H1 (cell line): ENCODE measurements around the gene PTPRF. TPM values are rescaled to one million over a fixed set of nuclear protein-coding genes. Genes with fewer than 3 reads are reported as not detected.

ENCODE experiments used
- CTCF ChIA-PET: fragments of 300-600 bp; sonication (Branson Sonifier 250); formaldehyde crosslinking; loops from one replicate; lab custom pipeline; 2021; ENCODE audit not compliant: partially characterized antibody; lab: Charles Lee
- POLR2A ChIA-PET: fragments of 300-600 bp; sonication (Branson Sonifier 250); formaldehyde crosslinking; loops from one replicate; lab custom pipeline; 2021; ENCODE audit warnings: inconsistent platforms; ENCODE audit not compliant: partially characterized antibody; lab: Charles Lee
- DNase-seq, 2 experiments: peaks; one replicate each; pipeline versions ENCODE4 v3.0.0 to v3.0.0-alpha.2; 2010 to 2022; ENCODE audit warnings: low spot score in 2 of 2, low read depth in 1 of 2, mixed read lengths in 1 of 2
- FAIRE-seq: peaks from 2 replicates; lab custom pipeline; 2011; peaks lifted over from hg19 to GRCh38; lab: Jason Lieb, UNC
- H2AFZ ChIP-seq: 2 replicates; pipeline ENCODE4 v1.8.1; 2012; ENCODE audit warnings: low read length, inconsistent platforms
- H2AK5ac ChIP-seq: 2 replicates; pipeline ENCODE4 v1.6.1; 2013; ENCODE audit warnings: low read depth, low read length
- H2BK120ac ChIP-seq: replicated peaks from 2 replicates; pipeline ENCODE3; 2013; ENCODE audit warnings: low read depth, low read length, inconsistent platforms
- H2BK12ac ChIP-seq: 2 replicates; pipeline ENCODE4 v1.6.1; 2013; ENCODE audit warnings: low read depth, low read length
- H2BK15ac ChIP-seq: 2 replicates; pipeline ENCODE4 v1.6.1; 2013; ENCODE audit warnings: low read length
- H2BK20ac ChIP-seq: 2 replicates; pipeline ENCODE4 v1.6.1; 2013; ENCODE audit warnings: low read length
- H2BK5ac ChIP-seq: 2 replicates; pipeline ENCODE4 v1.6.1; 2013; ENCODE audit warnings: low read depth, low read length
- H3K14ac ChIP-seq: 2 replicates; pipeline ENCODE4 v1.6.1; 2013; ENCODE audit warnings: inconsistent platforms; ENCODE audit not compliant: insufficient read length
- H3K18ac ChIP-seq: 2 replicates; pipeline ENCODE4 v1.6.1; 2013; ENCODE audit warnings: low read length; ENCODE audit errors: extremely low read depth
- H3K23ac ChIP-seq: 2 replicates; pipeline ENCODE4 v1.6.1; 2013; ENCODE audit warnings: inconsistent platforms; ENCODE audit not compliant: insufficient read length
- H3K23me2 ChIP-seq: 2 replicates; pipeline ENCODE4 v1.6.1; 2013; ENCODE audit warnings: low read depth, low read length
- H3K27ac ChIP-seq: 2 replicates; pipeline ENCODE4 v1.6.1; 2011; ENCODE audit warnings: low read depth, low read length, inconsistent platforms
- H3K27me3 ChIP-seq, 4 experiments: replicated peaks in 1 of 4; 1 replicate in 1 of 4; 2 replicates in 3 of 4; pipeline versions ENCODE4 v1.6.1 to v1.8.1; 2011 to 2013; ENCODE audit warnings: low read length in 3 of 4, mild to moderate bottlenecking in 3 of 4, inconsistent platforms in 2 of 4, mixed read lengths in 2 of 4, moderate library complexity in 1 of 4; ENCODE audit not compliant: control insufficient read depth in 3 of 4, insufficient read depth in 3 of 4; ENCODE audit errors: extremely low read depth in 1 of 4
- H3K36me3 ChIP-seq, 4 experiments: 2 replicates each; pipeline versions ENCODE4 v1.6.1 to v1.8.1; 2011 to 2013; ENCODE audit warnings: mild to moderate bottlenecking in 4 of 4, low read length in 3 of 4, moderate library complexity in 2 of 4, control low read depth in 1 of 4, inconsistent platforms in 1 of 4; ENCODE audit not compliant: insufficient read depth in 4 of 4, control insufficient read depth in 2 of 4
- H3K4ac ChIP-seq: replicated peaks from 2 replicates; pipeline ENCODE3; 2013; ENCODE audit warnings: low read length, low read depth, mixed read lengths, inconsistent platforms; ENCODE audit not compliant: insufficient read length
- H3K4me1 ChIP-seq, 4 experiments: replicated peaks in 1 of 4; 1 replicate in 1 of 4; 2 replicates in 3 of 4; pipeline versions ENCODE4 v1.6.1 to v1.8.1; 2011 to 2013; ENCODE audit warnings: low read length in 3 of 4, inconsistent platforms in 2 of 4, mixed read lengths in 1 of 4; ENCODE audit not compliant: insufficient read depth in 4 of 4, control insufficient read depth in 3 of 4
- H3K4me2 ChIP-seq, 2 experiments: 2 replicates each; pipeline versions ENCODE4 v1.6.1 to v1.8.1; 2011 to 2013; ENCODE audit warnings: low read depth in 2 of 2, low read length in 2 of 2, control low read depth in 1 of 2, inconsistent platforms in 1 of 2, mild to moderate bottlenecking in 1 of 2; ENCODE audit not compliant: insufficient read depth in 1 of 2
- H3K4me3 ChIP-seq, 4 experiments: fragments of 200-600, 300-600 bp in 1 of 4; sonication (generic), shearing (Covaris generic), sonication (Bioruptor Twin) in 1 of 4; 2 replicates each; pipeline versions ENCODE4 v1.5.1 to v1.8.1; 2011 to 2016; ENCODE audit warnings: low read length in 4 of 4, low read depth in 3 of 4, control low read depth in 2 of 4, inconsistent platforms in 2 of 4, mild to moderate bottlenecking in 2 of 4, mixed read lengths in 1 of 4, moderate library complexity in 1 of 4; ENCODE audit not compliant: insufficient read depth in 2 of 4; ENCODE audit errors: extremely low read depth in 1 of 4
- H3K56ac ChIP-seq: replicated peaks from 2 replicates; pipeline ENCODE3; 2013; ENCODE audit warnings: low read depth, mild to moderate bottlenecking, mixed read lengths, low read length, inconsistent platforms; ENCODE audit not compliant: insufficient read length
- H3K79me1 ChIP-seq: 2 replicates; pipeline ENCODE4 v1.6.1; 2013; ENCODE audit warnings: low read depth, low read length, control low read depth
- H3K79me2 ChIP-seq, 2 experiments: 2 replicates each; pipeline versions ENCODE4 v1.6.1 to v1.8.1; 2012 to 2013; ENCODE audit warnings: low read length in 2 of 2, mild to moderate bottlenecking in 2 of 2, inconsistent platforms in 1 of 2; ENCODE audit not compliant: insufficient read depth in 2 of 2, control insufficient read depth in 1 of 2
- H3K9ac ChIP-seq, 4 experiments: replicated peaks in 1 of 4; 1 replicate in 1 of 4; 2 replicates in 3 of 4; pipeline versions ENCODE4 v1.6.1 to v1.8.1; 2011 to 2013; ENCODE audit warnings: low read depth in 3 of 4, low read length in 3 of 4, control low read depth in 2 of 4, mild to moderate bottlenecking in 2 of 4, moderate library complexity in 2 of 4, inconsistent platforms in 1 of 4; ENCODE audit errors: extremely low read depth in 1 of 4
- H3K9me3 ChIP-seq, 2 experiments: 2 replicates each; pipeline versions ENCODE4 v1.6.1 to v1.8.1; 2012 to 2013; ENCODE audit warnings: mild to moderate bottlenecking in 2 of 2, moderate library complexity in 2 of 2, control low read depth in 1 of 2, inconsistent platforms in 1 of 2, low read depth in 1 of 2, low read length in 1 of 2, mixed read lengths in 1 of 2; ENCODE audit not compliant: insufficient read depth in 2 of 2
- H4K20me1 ChIP-seq, 2 experiments: replicated peaks in 1 of 2; 2 replicates each; pipeline versions ENCODE3 to v1.8.1; 2011 to 2013; ENCODE audit warnings: inconsistent platforms in 2 of 2, low read length in 2 of 2, mild to moderate bottlenecking in 1 of 2; ENCODE audit not compliant: insufficient read depth in 2 of 2, control insufficient read depth in 1 of 2
- H4K5ac ChIP-seq: 2 replicates; pipeline ENCODE4 v1.6.1; 2013; ENCODE audit warnings: low read length, low read depth, mixed read lengths, inconsistent platforms; ENCODE audit not compliant: insufficient read length
- H4K8ac ChIP-seq: 2 replicates; pipeline ENCODE4 v1.8.0; 2013; ENCODE audit warnings: mild to moderate bottlenecking, moderate library complexity, low read length, inconsistent platforms; ENCODE audit not compliant: insufficient read depth; ENCODE audit errors: extremely low read depth
- H4K91ac ChIP-seq: replicated peaks from 2 replicates; pipeline ENCODE3; 2013; ENCODE audit warnings: low read length, mixed read lengths, inconsistent platforms; ENCODE audit not compliant: insufficient read length
- BRCA1 ChIP-seq: IDR thresholded peaks from 2 replicates; pipeline ENCODE4 v1.6.1; 2012; ENCODE audit warnings: low read depth, low read length, improper control_type of control experiment
- EGR1 ChIP-seq: IDR thresholded peaks from 2 replicates; pipeline ENCODE4 v1.6.1; 2011; ENCODE audit warnings: low read depth, low read length, borderline replicate concordance
- GABPA ChIP-seq: IDR thresholded peaks from 2 replicates; pipeline ENCODE4 v1.6.1; 2011; ENCODE audit warnings: mild to moderate bottlenecking, low read length, moderate library complexity, borderline replicate concordance; ENCODE audit not compliant: insufficient read depth
- JUN ChIP-seq: IDR thresholded peaks from 2 replicates; pipeline ENCODE4 v1.6.1; 2011; ENCODE audit warnings: low read depth, mild to moderate bottlenecking, improper control_type of control experiment, low read length
- PHF8 ChIP-seq: fragments of 200-600 bp; sonication (generic); conservative IDR thresholded peaks from 2 replicates; pipeline ENCODE4 v1.7.1; 2012; ENCODE audit warnings: low read depth, mild to moderate bottlenecking, inconsistent platforms, low read length, moderate library complexity
- SIN3A ChIP-seq, 2 experiments: IDR thresholded peaks in 1 of 2; conservative IDR thresholded peaks in 1 of 2; 2 replicates each; pipeline ENCODE4 v1.6.1; 2011 to 2012; ENCODE audit warnings: low read length in 2 of 2, improper control_type of control experiment in 1 of 2, low read depth in 1 of 2, mild to moderate bottlenecking in 1 of 2
- SP2 ChIP-seq: IDR thresholded peaks from 2 replicates; pipeline ENCODE4 v1.6.1; 2012; ENCODE audit warnings: mild to moderate bottlenecking, low read length, inconsistent platforms
- TAF7 ChIP-seq: optimal IDR thresholded peaks from 2 replicates; pipeline ENCODE3; 2011; ENCODE audit warnings: low read depth, mild to moderate bottlenecking, inconsistent platforms, low read length, moderate library complexity, borderline replicate concordance
- TEAD4 ChIP-seq: IDR thresholded peaks from 2 replicates; pipeline ENCODE4 v1.6.1; 2012; ENCODE audit warnings: low read depth, low read length, inconsistent platforms, mixed read lengths
- WGBS, 2 experiments: shearing (Covaris generic) in 1 of 2; methylation state at CpG; one replicate each; pipeline versions ENCODE4 v1.1.6 to v1.1.7; 2013 to 2015; ENCODE audit warnings: low lambda C conversion rate in 2 of 2, mixed read lengths in 2 of 2, inconsistent platforms in 1 of 2, low coverage in 1 of 2, missing lambda C conversion rate in 1 of 2; ENCODE audit not compliant: insufficient replicate concordance in 2 of 2, insufficient coverage in 1 of 2, insufficient read length in 1 of 2; ENCODE audit errors: extremely low coverage in 1 of 2, missing lambda C conversion rate in 1 of 2; 5-methylcytosine and 5-hydroxymethylcytosine counted together
- polyA plus RNA-seq, 7 experiments: library from polyadenylated mRNA; depleted of rRNA in 3 of 7; stranded (reverse) in 5 of 7; unstranded in 2 of 7; fragments of >200 nt in 5 of 7; fragments of 200-250 nt in 2 of 7; gene quantifications; 1 replicate in 5 of 7; 2 replicates in 1 of 7; 4 replicates in 1 of 7; pipeline versions ENCODE4 v1.2.1 to v1.2.3, GENCODE V29; 2011 to 2013; ENCODE audit warnings: missing spikeins in 2 of 7, mixed read lengths in 2 of 7
- total RNA-seq: library from RNA; stranded (reverse); fragmentation: NEBNext Ultra II Directional; extraction: Animal tissue kit (Norgen Biotek cat#: 25700); gene quantifications from 2 replicates; pipeline ENCODE4 v1.2.1, GENCODE V29; 2021

PTPRF gene
- total and polyA plus RNA-seq, 2 of the 8 experiments (the other 6 are each of a cell fraction or from before 2014, with no cell fraction given): 136 to 231 TPM

DNA sequence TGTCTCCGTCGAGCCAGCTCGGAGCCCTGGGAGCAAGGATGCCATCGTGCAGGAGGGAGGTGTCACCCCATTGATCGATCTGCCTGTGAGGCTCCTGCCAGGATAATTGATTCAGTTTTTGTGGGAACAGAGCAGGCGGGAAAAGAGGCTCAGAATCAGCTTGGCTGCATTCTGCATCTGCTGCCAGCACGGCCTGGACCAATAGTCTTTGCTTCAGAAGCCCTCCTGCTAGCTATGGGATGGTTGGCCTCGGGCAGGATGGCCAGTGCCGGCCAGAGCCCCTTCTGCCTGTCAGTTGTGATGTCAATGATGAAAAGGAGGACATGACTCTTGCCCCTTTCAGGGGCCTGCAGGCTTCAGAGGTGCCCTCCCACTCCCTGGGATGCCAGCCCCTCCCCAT is 39.6 kb downstream of the PTPRF start:
- Histone ChIP-seq H3K27ac (no peak overlapping the region), H2AK5ac (no peak overlapping the region), H2BK15ac (no peak overlapping the region), H3K36me3 (peaks cover 4 to 26% (median 10%) of the 10 kb centered on the region in 4 experiments; a peak in 5 of 8 replicates), H3K9ac (no peak overlapping the region), H3K27me3 (no peaks in the 10 kb centered on the region), H3K4me1 (peaks cover 0 to 12% (median 3%) of the 10 kb centered on the region in 4 experiments; a peak in 6 of 7 replicates), H3K79me1 (peaks cover 4% of the 10 kb centered on the region; the same call in 1 of the 2 replicates), H3K9me3 (no peaks in the 10 kb centered on the region), H3K4me3 (no peak overlapping the region), H3K14ac (no peak overlapping the region), H3K79me2 (peaks cover 0 to 3% of the 10 kb centered on the region in 2 experiments; a peak in 1 of 4 replicates), H3K18ac (no peak overlapping the region), H4K8ac (no peak overlapping the region), H3K23me2 (peaks cover 2% of the 10 kb centered on the region; the same call in 1 of the 2 replicates), H2BK12ac (no peak overlapping the region), H2BK120ac (no peak overlapping the region), H2BK20ac (no peak overlapping the region), H3K4ac (no peak overlapping the region), H3K23ac (no peak overlapping the region), H4K5ac (no peak overlapping the region), H4K91ac (no peak overlapping the region), H4K20me1 (peaks cover 8 to 9% of the 10 kb centered on the region in 2 experiments), H2BK5ac (no peak overlapping the region), H3K56ac (no peak overlapping the region), H2AFZ (no peak overlapping the region), H3K4me2 (no peak overlapping the region)
- FAIRE-seq (no peak), DNase-seq (no peak)
- 90% methylated on average over 9 of the region's 9 CpGs; no CpG with 5 or more reads in 1 of the 2 experiments for WGBS, 2 experiments
- TF ChIP-seq SP2: no peak
- TF ChIP-seq EGR1: no peak
- TF ChIP-seq TAF7: no peak
- TF ChIP-seq GABPA: no peak
- no peak for TF ChIP-seq JUN
- no peak for TF ChIP-seq BRCA1
- TF ChIP-seq PHF8: no peak
- no peak for TF ChIP-seq TEAD4
- no peak for TF ChIP-seq SIN3A (conservative IDR thresholded peaks at IDR 0.05 in 1 of 2, IDR thresholded peaks at IDR 0.05 in 1 of 2; ENCODE audit: low read depth in 1 of 2, low read length in 2 of 2)
- ChIA-PET POLR2A (interaction anchor here (0.6 to 4.1 kb wide), 7 partner anchors 10 to 144 kb away, joined by 3 to 15 read pairs (median 3); partner anchors contain the start of gene KDM4A), CTCF (interaction anchor here (1.2 to 8.3 kb wide), 7 partner anchors 11 to 202 kb away, joined by 3 to 68 read pairs (median 6); partner anchors contain the start of genes ELOVL1 and PTPRF)
